NK-92 treated with Interleukin-12 subunit alpha and Interleukin-12 subunit beta, amount 100 ng/mL, for 24 hours (cell line): Measurements from ENCODE around the gene GPER1.
"Not testable (repeated sequence)": the region's sequence is repeated elsewhere in the genome, so short reads cannot be mapped to it uniquely, and the experiment has no call there.

Source experiments
- DNase-seq: peaks from one replicate; lab custom pipeline; 2025; lab: John Stamatoyannopoulos, UW

Gene GPER1

GRCh38 chr7:1070544-1071011 lies 17.3 kb upstream of the GPER1 start:
- DNase-seq: no peak

DNA sequence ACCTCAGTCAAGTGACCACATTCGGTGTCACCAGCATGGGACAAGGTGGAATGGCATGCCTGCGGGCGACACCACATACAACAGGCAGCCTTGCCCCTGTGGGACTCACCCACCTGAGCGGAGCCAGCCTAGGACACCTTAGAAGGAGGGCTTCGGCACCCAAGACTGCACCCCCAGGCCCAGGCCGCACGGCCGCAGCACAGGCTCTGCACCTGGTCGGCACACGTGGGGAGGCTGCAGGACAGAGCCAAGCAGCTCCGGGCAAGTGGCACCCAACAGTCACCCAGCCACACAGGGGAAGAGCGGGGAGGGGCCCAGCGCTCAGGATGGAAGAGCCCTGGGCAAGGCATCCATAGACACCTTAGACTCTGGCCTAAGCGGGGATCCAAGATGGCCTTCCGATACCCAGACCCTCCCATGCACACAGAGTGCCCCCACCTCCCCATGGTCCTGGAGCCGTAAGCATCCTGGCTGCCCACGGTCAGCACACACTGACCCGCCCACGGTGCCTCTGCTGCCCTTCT lies 16.1 kb upstream of the GPER1 start:
- DNase-seq: no peak

- DNase-seq: no peak
Observed at GRCh38 chr7:1073142-1073977, 14.6 kb upstream of the GPER1 start.

GRCh38 chr7:1074018-1074417 lies 13.9 kb upstream of the GPER1 start:
- not testable (repeated sequence) for DNase-seq

- DNase-seq: no peak
Observed at GRCh38 chr7:1074593-1075431, 13.1 kb upstream of the GPER1 start.

- no peak for DNase-seq
Observed at GRCh38 chr7:1076184-1077072, 11.5 kb upstream of the GPER1 start.

GRCh38 chr7:1078519-1078918 lies 9.4 kb upstream of the GPER1 start:
- no peak for DNase-seq

DNA sequence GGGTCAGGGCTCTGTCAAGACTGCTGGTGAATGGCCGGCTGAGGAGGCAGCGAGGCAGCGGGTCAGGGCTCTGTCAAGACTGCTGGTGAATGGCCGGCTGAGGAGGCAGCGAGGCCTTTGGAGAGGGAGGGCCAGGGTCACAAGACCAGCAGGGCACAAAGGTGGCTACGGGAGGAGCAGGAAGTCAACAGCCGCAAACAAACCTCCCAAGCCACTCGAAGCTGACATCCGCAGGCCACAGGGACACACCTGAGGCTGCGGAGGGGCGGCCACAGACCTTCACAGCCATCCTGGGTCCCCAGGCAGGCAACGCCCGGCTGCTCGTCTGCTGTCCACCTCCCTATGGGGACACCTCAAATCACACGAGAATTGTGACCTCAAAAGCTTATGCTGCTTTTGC lies 8.9 kb upstream of the GPER1 start:
- no peak for DNase-seq

DNA sequence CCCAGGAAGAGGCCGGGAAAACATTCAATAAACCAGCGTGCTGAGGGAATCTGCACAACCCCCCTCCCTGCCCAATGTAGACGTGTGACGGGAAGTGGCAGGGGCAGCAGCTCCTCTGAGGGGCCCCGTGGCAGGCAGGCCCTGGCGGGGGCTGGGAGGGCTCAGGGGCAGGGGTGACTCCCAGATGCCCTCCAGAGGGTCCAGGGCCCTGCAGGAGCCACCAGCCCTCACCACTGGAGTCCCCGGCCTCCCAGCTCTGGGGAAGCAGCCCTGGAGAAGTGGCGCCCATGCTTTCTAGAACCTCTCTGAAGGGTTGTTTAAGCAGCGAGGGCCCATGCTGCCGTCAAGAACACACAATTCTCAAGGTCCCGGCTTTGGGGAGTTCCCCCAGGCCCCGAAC lies 8.4 kb upstream of the GPER1 start:
- DNase-seq: no peak

GRCh38 chr7:1080252-1080920 lies 7.5 kb upstream of the GPER1 start:
- DNase-seq: no peak

DNA sequence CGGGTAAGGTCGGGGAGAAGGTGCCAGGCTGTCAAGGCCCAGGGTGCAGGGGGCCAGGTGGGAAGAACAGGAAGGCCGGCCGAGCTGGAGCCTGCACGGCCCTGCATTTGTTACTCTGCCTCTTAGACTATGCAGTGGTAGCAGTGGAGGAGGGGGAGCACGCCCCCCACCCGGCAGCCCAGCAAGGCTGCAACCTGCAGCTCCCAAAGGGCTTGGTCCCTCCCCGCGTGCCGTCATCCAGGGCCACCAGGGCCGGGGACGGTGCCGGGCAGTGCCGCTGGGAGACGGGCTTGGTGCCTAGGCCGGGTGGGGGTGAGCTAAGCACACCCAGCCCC lies 7.0 kb upstream of the GPER1 start:
- DNase-seq: no peak

GRCh38 chr7:1081336-1081735 lies 6.6 kb upstream of the GPER1 start:
- DNase-seq: no peak

- no peak for DNase-seq
Observed at GRCh38 chr7:1081931-1082401, 5.9 kb upstream of the GPER1 start.

DNA sequence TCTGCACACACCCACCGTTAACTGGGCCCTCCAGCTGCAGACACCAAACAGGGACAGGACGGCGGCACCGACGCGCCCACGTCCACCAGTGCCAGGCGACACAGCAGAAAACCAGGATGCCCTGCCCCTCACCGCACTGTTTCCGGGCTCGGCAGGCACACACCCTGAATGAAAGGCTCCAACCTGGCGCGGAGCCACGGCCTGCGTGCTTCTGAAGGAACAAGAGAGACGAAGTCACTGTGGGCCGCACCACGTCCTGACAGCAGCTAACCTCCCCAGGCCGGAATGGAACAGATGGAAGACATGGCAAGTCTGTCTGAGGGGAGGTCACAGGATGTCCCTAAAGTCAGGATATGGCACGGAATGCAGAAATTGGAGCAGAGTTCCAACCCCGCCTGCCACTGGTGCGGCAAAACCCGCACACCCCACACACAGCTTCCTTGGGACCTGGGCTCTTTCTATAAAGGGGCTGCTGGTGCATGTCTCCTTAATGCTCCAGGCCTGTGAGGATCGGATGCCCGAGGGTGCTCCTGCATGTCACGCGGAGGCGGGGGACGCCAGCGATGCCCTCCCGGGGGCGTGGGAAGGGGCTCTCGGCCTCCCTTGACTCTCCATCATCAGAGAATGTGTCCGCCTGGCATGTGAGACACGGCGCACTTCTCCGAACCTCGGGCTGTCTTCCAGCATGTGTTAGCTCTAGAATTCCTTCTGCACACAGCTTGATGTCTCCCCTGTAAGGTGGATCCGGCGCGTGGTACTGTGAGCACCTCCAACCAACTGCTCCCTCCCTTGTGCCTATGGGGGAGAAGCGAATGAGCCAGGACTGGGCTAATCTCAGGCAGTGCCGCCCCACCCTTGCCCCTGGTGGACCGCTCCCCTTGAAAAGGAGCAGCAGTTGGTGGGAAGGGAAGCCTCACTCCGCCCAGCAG lies 3.9 kb upstream of the GPER1 start:
- DNase-seq: no peak

GRCh38 chr7:1085266-1085665 lies 2.6 kb upstream of the GPER1 start:
- DNase-seq: no peak

DNA sequence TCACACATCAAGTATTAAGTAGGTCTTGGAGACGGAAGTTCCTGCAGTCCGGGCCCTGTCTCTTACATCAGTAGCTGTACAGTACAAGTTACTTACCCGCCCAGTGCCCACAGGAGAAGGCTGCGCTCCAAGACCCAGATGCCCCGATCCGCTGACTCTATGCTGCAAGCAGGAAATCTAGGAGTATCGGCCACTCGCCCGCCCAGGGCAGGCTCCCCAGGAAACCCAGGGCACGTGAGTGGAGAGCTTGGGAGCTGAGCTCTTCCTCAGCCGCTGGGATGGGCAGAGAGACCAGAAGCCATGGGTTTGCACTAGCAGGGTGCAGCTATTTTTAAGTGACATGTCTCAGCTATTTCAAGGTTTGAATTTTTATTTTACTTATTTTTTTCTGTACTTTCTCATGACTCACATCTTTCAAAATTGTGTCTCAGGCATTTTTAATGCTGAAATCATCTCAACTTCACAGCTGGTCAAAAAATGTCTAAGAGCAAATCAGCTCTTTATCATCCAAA lies 1.9 kb upstream of the GPER1 start:
- DNase-seq: no peak

GRCh38 chr7:1086588-1087464 lies 1.1 kb upstream of the GPER1 start:
- no peak for DNase-seq

DNA sequence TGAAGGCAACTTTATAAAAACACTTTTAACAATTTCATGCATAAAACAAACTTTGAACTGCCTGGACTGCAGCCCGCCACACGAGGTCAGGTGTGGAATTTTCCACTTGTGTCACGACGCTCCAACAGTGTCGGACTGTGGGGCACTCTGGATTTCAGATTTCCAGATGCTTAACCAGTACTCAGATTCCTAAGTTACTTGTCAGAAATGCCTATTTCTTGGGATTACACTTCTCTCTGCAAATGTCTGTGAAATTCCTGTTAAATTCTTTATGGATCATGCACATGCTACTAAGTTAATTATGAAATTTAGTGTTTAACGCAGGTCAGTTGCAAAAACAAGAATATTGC lies 473 bp upstream of the GPER1 start:
- no peak for DNase-seq

DNA sequence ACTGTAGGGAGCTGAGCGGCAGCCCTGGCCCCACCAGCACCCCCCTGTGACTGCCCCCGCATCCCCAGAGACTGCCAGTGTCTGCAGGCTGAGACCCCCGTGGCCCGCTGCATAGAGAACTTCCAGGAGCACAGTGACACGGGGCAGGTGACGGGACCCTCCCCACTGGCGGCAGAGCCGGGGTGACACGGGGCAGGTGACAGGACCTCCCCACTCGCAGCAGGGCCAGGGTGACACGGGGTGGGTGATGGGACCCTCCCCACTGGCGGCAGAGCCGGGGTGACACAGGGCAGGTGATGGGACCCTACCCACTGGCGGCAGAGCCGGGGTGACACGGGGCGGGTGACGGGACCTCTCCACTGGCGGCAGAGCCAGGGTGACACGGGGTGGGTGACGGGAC lies 2.3 kb downstream of the GPER1 start:
- DNase-seq: no peak
